ENCODE results near the gene SOAT2. TPM values are rescaled to one million over a fixed set of nuclear protein-coding genes. Genes with fewer than 3 reads are reported as not detected.

The SOAT2 gene, protein sequence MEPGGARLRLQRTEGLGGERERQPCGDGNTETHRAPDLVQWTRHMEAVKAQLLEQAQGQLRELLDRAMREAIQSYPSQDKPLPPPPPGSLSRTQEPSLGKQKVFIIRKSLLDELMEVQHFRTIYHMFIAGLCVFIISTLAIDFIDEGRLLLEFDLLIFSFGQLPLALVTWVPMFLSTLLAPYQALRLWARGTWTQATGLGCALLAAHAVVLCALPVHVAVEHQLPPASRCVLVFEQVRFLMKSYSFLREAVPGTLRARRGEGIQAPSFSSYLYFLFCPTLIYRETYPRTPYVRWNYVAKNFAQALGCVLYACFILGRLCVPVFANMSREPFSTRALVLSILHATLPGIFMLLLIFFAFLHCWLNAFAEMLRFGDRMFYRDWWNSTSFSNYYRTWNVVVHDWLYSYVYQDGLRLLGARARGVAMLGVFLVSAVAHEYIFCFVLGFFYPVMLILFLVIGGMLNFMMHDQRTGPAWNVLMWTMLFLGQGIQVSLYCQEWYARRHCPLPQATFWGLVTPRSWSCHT
- total RNA-seq, result not detected in 2 replicates

DNA sequence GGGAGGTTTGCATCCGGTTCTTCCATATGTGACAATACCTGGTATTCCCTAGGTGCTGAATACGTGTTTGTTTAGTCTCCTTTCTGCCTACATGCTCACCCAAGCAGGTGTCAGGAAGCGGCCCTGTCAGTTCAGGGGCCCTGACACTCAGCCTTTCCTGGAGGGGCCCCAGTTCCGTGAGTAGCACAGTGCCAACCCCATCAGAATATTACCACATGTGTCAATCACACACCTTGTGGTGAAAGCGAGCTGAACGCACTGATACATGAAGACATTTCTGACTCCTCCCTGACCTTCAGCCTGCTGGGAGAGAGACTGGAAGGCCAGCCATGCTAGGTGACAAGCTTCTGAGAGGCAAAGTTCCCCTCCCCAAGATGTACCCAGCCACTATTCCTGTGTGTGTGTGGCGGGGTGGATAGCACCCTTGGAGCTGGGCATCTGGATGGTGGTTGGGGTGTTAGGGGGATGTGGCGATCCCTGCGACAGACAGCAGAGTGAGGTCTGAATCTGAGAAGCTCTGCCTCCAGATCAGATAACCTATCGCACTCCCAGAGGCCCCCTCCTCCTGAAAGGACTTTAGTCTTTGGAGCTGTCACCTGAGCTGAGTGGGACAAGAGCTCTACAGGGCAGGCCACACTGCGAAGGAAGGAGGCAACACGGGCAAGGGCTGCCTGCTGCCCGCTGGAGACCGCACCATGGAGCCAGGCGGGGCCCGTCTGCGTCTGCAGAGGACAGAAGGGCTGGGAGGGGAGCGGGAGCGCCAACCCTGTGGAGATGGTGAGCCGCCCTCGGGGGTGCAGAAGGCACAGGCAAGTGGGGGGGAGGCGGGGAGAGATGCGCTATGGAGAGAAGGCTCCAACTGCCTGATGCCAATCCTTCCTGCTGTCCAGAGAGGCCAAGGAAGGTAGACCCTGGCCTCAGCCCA is at the start of gene SOAT2:
Gene SOAT2, plus strand, starts transcription at position 604 of the 925 bp plus-strand sequence. Its CDS starts 92 bp downstream, at position 696.

DNA sequence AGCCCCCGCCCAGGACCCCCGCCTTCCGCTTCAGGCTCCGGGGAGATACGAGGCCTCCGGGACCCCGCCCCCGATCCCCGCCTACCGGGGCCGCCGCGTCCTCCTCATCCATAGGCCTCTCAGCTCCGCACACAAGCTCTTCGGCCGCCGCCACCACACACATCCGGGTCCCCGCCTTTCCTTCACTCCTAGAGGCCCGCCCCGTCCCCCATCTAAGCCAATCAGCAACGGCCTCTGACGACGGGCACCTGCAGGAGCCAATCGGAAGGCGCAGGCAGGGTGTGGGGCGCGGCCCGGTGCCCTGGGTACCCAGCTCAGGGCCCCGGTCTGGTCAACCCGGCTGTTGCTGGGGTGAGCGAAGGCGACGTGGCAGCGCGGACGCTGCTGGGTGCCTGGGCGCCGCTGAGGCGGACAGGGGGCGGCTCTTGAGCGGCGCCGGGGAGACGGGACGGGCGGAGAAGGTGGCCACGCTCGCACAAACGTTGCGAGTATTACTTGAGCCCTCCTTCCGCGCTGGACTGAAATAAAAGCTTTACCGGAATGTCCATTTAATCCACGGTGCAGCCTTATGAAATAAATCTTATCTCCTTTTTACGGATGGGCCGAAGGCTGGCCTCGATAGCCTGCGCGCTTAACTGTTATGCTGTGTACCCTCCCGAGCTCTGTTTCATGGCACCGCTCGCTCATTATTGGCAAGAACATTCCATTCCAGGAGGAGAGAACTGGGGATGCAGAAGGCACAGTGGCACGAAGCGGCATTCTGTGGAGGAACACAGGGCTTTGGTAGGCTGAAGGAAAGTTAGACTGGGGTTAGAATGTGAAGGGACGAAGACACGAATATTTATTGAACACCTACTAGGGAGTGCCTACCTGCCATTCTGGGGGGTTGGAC is 23.8 kb upstream of the SOAT2 start, which contains the start of gene SPRYD3:
Gene SPRYD3, minus strand, starts transcription at position 165 of the 892 bp plus-strand sequence. Its CDS starts 57 bp downstream, at position 108.

DNA sequence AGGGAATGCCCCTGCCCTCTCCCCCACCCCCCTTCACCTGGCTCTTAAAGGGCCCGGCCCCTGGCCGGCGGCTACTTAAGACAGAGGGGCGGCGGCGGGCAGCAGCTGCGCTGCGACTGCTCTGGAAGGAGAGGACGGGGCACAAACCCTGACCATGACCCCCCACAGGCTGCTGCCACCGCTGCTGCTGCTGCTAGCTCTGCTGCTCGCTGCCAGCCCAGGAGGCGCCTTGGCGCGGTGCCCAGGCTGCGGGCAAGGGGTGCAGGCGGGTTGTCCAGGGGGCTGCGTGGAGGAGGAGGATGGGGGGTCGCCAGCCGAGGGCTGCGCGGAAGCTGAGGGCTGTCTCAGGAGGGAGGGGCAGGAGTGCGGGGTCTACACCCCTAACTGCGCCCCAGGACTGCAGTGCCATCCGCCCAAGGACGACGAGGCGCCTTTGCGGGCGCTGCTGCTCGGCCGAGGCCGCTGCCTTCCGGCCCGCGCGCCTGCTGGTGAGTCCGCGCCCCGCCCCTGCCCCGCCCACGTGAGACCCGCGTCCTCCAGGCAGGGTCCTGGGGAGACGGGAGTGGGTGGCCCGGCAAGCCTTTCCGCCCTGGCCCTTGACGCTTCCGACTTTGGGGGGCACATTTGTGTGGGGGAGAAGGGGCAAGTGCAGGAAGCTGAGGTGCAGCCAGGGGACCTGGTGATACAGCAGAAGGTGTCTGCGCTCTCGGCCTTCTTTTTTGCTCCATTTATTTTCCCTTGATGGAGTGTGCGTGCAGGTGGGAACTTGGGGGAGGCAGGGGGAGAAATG is 5.5 kb upstream of the SOAT2 start, which contains the start of gene IGFBP6:
Gene IGFBP6, plus strand, starts transcription at position 104 of the 790 bp plus-strand sequence. Its CDS starts 51 bp downstream, at position 155.

Small RNA genes lying within 50 kb of the gene (small RNA-seq; reads per million reads assigned to genes)
- gene HIGD1AP1 (not detected), gene MIR6757 (not detected), gene RNU6-333P (not detected)

Other genes starting within 250 kb of the SOAT2 start
- 1,687 and 3,634 TPM in 2 replicates for gene KRT8, start 198.4 kb upstream of the SOAT2 start, total RNA-seq
- 1,534 and 4,469 TPM in 2 replicates for gene KRT18, start 154.4 kb upstream of the SOAT2 start, total RNA-seq
- gene EIF4B, start 97.0 kb upstream of the SOAT2 start, total RNA-seq, result 801 and 934 TPM in 2 replicates
- gene TNS2, start 53.4 kb upstream of the SOAT2 start, total RNA-seq, result 5.1 and 14.9 TPM in 2 replicates
- gene SPRYD3, start 24.1 kb upstream of the SOAT2 start, total RNA-seq, result 26.7 and 33.4 TPM in 2 replicates
- gene IGFBP6, start 5.8 kb upstream of the SOAT2 start, total RNA-seq, result 45.4 and 101 TPM in 2 replicates
- 12.6 and 18.1 TPM in 2 replicates for gene ZNF740, start 77.2 kb downstream of the SOAT2 start, total RNA-seq
- 3.9 and 14.9 TPM in 2 replicates for gene CSAD, start 77.4 kb downstream of the SOAT2 start, total RNA-seq
- not detected in 2 replicates for gene ITGB7, start 103.8 kb downstream of the SOAT2 start, total RNA-seq
- gene RARG, start 128.7 kb downstream of the SOAT2 start, total RNA-seq, result 21.1 and 36.9 TPM in 2 replicates
- 7.7 and 9.8 TPM in 2 replicates for gene ESPL1, start 164.8 kb downstream of the SOAT2 start, total RNA-seq
- 210 and 446 TPM in 2 replicates for gene PFDN5, start 192.1 kb downstream of the SOAT2 start, total RNA-seq
- 42.8 and 49.6 TPM in 2 replicates for gene MYG1, start 196.2 kb downstream of the SOAT2 start, total RNA-seq
- 53.0 and 64.9 TPM in 2 replicates for gene AAAS, start 218.1 kb downstream of the SOAT2 start, total RNA-seq
- gene SP7, start 232.9 kb downstream of the SOAT2 start, total RNA-seq, result not detected in 2 replicates

Measured in placental epithelial cell (primary cell).